ENCODE results near the gene SLC1A1. TPM values are rescaled to one million over a fixed set of nuclear protein-coding genes. Genes with fewer than 3 reads are reported as not detected.

SLC1A1 gene
- total RNA-seq, 1 experiment from 2014 or later, result 0.05 TPM

DNA sequence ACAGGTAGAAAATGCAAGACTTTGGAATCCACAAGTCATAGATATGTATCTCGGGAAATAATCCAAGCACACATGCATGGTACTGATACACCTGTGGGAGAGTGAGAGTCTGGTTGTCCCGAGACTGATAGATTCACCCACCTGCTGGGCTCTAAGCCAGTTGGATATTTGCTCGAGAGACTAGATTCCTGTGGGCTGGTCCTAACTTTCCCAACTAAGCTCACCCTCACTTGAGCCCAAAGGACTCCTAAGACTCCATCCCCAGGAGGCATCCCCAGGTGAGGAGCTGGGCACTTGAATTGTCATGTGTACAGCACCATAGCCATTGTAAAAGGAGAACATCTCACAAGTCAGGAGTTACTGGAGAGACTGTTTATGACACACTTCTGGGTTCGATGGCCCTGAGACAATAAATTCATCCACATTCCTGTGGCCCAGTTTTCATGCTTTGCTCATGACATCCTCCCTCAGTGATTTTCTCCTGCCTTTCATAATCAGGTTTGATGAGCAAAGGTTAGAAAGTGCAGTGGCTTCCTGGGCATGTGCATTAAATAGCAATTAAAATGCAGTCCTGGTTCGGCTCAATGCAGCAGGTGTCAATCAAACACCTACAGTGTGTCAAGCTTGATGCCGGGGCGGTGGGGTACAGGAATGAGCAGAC, 18.1 kb downstream of the SLC1A1 start:
- H3K36me3 ChIP-seq (ENCODE audit: control insufficient read depth, insufficient read depth, low read length), result no peaks in the 10 kb centered on the region
- no peak overlapping the region for H3K27ac ChIP-seq (ENCODE audit: low read length)
- BruUV-seq (replicated peaks), result no TSS peak
- ATAC-seq (no peak), DNase-seq (ENCODE audit: low read depth, low spot score) (no peak)
- H3K27me3 ChIP-seq (ENCODE audit: control insufficient read depth, insufficient read depth, low read length), result no peaks in the 10 kb centered on the region
- no peak overlapping the region for H3K4me3 ChIP-seq (ENCODE audit: low read depth in 2 of 2, low read length in 2 of 2)
- TF ChIP-seq POLR2AphosphoS5 (IDR thresholded peaks at IDR 0.05; ENCODE audit: low read depth, low read length) (no peak), TCF7L2 (IDR thresholded peaks at IDR 0.05; ENCODE audit: low read depth, low read length) (no peak), SIN3A (IDR thresholded peaks at IDR 0.05; ENCODE audit: borderline replicate concordance, insufficient read depth, low read depth, low read length) (no peak)
- TF ChIP-seq, protein P1, sequence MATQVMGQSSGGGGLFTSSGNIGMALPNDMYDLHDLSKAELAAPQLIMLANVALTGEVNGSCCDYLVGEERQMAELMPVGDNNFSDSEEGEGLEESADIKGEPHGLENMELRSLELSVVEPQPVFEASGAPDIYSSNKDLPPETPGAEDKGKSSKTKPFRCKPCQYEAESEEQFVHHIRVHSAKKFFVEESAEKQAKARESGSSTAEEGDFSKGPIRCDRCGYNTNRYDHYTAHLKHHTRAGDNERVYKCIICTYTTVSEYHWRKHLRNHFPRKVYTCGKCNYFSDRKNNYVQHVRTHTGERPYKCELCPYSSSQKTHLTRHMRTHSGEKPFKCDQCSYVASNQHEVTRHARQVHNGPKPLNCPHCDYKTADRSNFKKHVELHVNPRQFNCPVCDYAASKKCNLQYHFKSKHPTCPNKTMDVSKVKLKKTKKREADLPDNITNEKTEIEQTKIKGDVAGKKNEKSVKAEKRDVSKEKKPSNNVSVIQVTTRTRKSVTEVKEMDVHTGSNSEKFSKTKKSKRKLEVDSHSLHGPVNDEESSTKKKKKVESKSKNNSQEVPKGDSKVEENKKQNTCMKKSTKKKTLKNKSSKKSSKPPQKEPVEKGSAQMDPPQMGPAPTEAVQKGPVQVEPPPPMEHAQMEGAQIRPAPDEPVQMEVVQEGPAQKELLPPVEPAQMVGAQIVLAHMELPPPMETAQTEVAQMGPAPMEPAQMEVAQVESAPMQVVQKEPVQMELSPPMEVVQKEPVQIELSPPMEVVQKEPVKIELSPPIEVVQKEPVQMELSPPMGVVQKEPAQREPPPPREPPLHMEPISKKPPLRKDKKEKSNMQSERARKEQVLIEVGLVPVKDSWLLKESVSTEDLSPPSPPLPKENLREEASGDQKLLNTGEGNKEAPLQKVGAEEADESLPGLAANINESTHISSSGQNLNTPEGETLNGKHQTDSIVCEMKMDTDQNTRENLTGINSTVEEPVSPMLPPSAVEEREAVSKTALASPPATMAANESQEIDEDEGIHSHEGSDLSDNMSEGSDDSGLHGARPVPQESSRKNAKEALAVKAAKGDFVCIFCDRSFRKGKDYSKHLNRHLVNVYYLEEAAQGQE (IDR thresholded peaks at IDR 0.05; ENCODE audit: insufficient read depth in 1 of 2, low read depth in 2 of 2, low read length in 1 of 2), result no peak
- TF ChIP-seq, protein P2, sequence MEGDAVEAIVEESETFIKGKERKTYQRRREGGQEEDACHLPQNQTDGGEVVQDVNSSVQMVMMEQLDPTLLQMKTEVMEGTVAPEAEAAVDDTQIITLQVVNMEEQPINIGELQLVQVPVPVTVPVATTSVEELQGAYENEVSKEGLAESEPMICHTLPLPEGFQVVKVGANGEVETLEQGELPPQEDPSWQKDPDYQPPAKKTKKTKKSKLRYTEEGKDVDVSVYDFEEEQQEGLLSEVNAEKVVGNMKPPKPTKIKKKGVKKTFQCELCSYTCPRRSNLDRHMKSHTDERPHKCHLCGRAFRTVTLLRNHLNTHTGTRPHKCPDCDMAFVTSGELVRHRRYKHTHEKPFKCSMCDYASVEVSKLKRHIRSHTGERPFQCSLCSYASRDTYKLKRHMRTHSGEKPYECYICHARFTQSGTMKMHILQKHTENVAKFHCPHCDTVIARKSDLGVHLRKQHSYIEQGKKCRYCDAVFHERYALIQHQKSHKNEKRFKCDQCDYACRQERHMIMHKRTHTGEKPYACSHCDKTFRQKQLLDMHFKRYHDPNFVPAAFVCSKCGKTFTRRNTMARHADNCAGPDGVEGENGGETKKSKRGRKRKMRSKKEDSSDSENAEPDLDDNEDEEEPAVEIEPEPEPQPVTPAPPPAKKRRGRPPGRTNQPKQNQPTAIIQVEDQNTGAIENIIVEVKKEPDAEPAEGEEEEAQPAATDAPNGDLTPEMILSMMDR (IDR thresholded peaks at IDR 0.05), result no peak
- no peaks in the 10 kb centered on the region for H3K4me1 ChIP-seq (ENCODE audit: control insufficient read depth, insufficient read depth, low read length)
- in situ Hi-C loops (cut with HindIII; ENCODE audit: low pct_unique_long_range_greater_than_20kb, low sequenced_read_pairs), result no loop called here
- H3K9me3 ChIP-seq (ENCODE audit: control insufficient read depth, insufficient read depth, low read depth, low read length), result no peaks in the 10 kb centered on the region
- ChIA-PET POLR2A (no interaction called here), CTCF (no interaction called here)
- intact Hi-C loops (cut with micrococcal nuclease; ENCODE audit: unreplicated experiment), result no loop called here

DNA sequence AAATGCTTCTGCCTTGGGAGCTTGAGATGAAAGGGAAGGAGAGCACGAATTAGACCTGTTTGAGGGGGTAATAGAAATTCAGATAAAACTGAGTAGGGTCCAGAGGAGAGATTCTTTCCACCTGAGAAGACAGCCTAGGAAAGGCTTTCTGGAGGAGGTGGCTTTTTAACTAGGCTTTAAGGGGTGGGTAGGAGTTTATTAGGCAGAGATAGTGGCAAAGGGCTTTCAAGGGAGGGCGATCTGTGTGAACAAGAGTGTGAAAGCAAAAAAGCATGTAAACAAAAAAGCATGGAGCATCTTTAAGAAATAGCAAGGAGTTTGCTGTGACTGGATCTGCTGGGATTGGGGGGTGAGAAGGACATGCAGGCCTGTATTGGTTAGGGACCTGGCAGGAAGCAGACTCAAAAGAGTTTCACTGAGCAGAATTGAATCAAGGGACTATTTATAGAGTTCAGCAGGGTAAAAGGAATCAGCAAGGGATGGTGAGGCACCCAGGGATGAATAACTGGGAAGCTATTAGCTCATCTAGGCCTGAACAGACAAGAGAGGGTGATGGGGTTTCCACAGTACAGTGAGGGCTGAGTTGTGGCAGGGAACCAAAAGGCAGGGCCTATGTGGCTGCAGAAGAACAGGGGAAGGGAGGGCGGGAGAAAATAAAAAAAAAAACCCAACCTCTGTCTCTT, 18.8 kb downstream of the SLC1A1 start:
- BruUV-seq (replicated peaks), result no TSS peak
- no peak overlapping the region for H3K4me3 ChIP-seq (ENCODE audit: low read depth in 2 of 2, low read length in 2 of 2)
- no peak for ATAC-seq
- TF ChIP-seq, protein P1 (IDR thresholded peaks at IDR 0.05; ENCODE audit: insufficient read depth in 1 of 2, low read depth in 2 of 2, low read length in 1 of 2), result no peak
- TF ChIP-seq, protein P2 (IDR thresholded peaks at IDR 0.05), result no peak
- no peak for TF ChIP-seq POLR2AphosphoS5 (IDR thresholded peaks at IDR 0.05; ENCODE audit: low read depth, low read length)
- TF ChIP-seq TCF7L2 (IDR thresholded peaks at IDR 0.05; ENCODE audit: low read depth, low read length), result no peak
- no peak for TF ChIP-seq SIN3A (IDR thresholded peaks at IDR 0.05; ENCODE audit: borderline replicate concordance, insufficient read depth, low read depth, low read length)
- in situ Hi-C loops (cut with HindIII; ENCODE audit: low pct_unique_long_range_greater_than_20kb, low sequenced_read_pairs), result no loop called here
- ChIA-PET CTCF (no interaction called here), POLR2A (interaction anchor here (0.6 kb wide), 1 partner anchor 505 kb away, joined by 6 read pairs; no protein-coding TSS in a partner anchor)
- intact Hi-C loops (cut with micrococcal nuclease; ENCODE audit: unreplicated experiment), result no loop called here
- no peak overlapping the region for H3K27ac ChIP-seq (ENCODE audit: low read length)
- no peaks in the 10 kb centered on the region for H3K27me3 ChIP-seq (ENCODE audit: control insufficient read depth, insufficient read depth, low read length)
- no peaks in the 10 kb centered on the region for H3K9me3 ChIP-seq (ENCODE audit: control insufficient read depth, insufficient read depth, low read depth, low read length)
- H3K36me3 ChIP-seq (ENCODE audit: control insufficient read depth, insufficient read depth, low read length), result no peaks in the 10 kb centered on the region
- DNase-seq (ENCODE audit: low read depth, low spot score), result no peak
- H3K4me1 ChIP-seq (ENCODE audit: control insufficient read depth, insufficient read depth, low read length), result no peaks in the 10 kb centered on the region

Data from Panc1 (cell line).